GM12878 (cell line): ENCODE results near the gene PSRC1. TPM values are rescaled to one million over a fixed set of nuclear protein-coding genes. Genes with fewer than 3 reads are reported as not detected.
A peak's percentile ranks its signal among the peaks of the same experiment; 100 is the strongest.

Source experiments
- ATAC-seq: fragments of 200-7000 bp; cut with Tn5 transposase; 3 replicates; pipeline ENCODE4 v1.9.1; 2020; ENCODE audit warnings: mild to moderate bottlenecking, moderate library complexity
- BruUV-seq: library from RNA; stranded (reverse); fragments of 400-500 nt; replicated peaks from 2 replicates; lab custom pipeline; 2021; lab: Mats Ljungman, UMichigan
- CTCF ChIA-PET: fragments of 300-600 bp; sonication (Branson Sonifier 250); formaldehyde crosslinking; extraction: SDS; loops from one replicate; lab custom pipeline; 2021; ENCODE audit warnings: inconsistent platforms; lab: Yijun Ruan, JAX
- POLR2A ChIA-PET: fragments of 350-600 bp; formaldehyde crosslinking; extraction: SDS; loops from one replicate; lab custom pipeline; 2021; ENCODE audit warnings: inconsistent platforms; lab: Charles Lee
- RAD21 ChIA-PET: fragments of 300-600 bp; sonication (Branson Sonifier 250); formaldehyde crosslinking; loops from one replicate; lab custom pipeline; 2023; ENCODE audit warnings: antibody characterized with exemption; ENCODE audit not compliant: unreplicated experiment; lab: Charles Lee
- SMC1A ChIA-PET: fragments of 300-600 bp; sonication (Branson Sonifier 250); formaldehyde crosslinking; loops from one replicate; lab custom pipeline; 2023; ENCODE audit not compliant: unreplicated experiment, uncharacterized antibody; lab: Charles Lee
- DNase-seq: peaks from one replicate; pipeline ENCODE4 v3.0.0-alpha.2; 2011; ENCODE audit warnings: low read depth, low spot score
- FAIRE-seq: peaks from 3 replicates; lab custom pipeline; 2011; peaks lifted over from hg19 to GRCh38; lab: Jason Lieb, UNC
- H2AFZ ChIP-seq: 2 replicates; pipeline ENCODE4 v1.6.0; 2011; ENCODE audit warnings: low read depth, low read length, control low read depth; ENCODE audit not compliant: control insufficient read depth
- H3K27ac ChIP-seq: 2 replicates; pipeline ENCODE4 v1.5.1; 2011; ENCODE audit warnings: control low read depth; ENCODE audit not compliant: control insufficient read depth, insufficient read depth
- H3K27me3 ChIP-seq, 2 experiments: replicated peaks in 1 of 2; 2 replicates each; pipeline versions ENCODE4 v1.6.0 to v1.6.1; 2011; ENCODE audit warnings: low read length in 1 of 2; ENCODE audit not compliant: control insufficient read depth in 2 of 2, insufficient read depth in 2 of 2
- H3K36me3 ChIP-seq, 2 experiments: 2 replicates each; pipeline ENCODE4 v1.5.1; 2011; ENCODE audit warnings: low read length in 1 of 2; ENCODE audit not compliant: control insufficient read depth in 2 of 2, insufficient read depth in 2 of 2
- H3K4me1 ChIP-seq: 2 replicates; pipeline ENCODE4 v1.6.1; 2011; ENCODE audit warnings: mild to moderate bottlenecking, low read length, moderate library complexity, mixed read lengths; ENCODE audit not compliant: control insufficient read depth, insufficient read depth
- H3K4me2 ChIP-seq: 2 replicates; pipeline ENCODE4 v1.6.0; 2011; ENCODE audit warnings: control low read depth; ENCODE audit not compliant: control insufficient read depth, insufficient read depth
- H3K4me3 ChIP-seq: fragments of 200-600 bp; sonication (generic); 2 replicates; pipeline ENCODE4 v1.5.1; 2016
- H3K79me2 ChIP-seq: 2 replicates; pipeline ENCODE4 v1.6.0; 2011; ENCODE audit warnings: low read length; ENCODE audit not compliant: control insufficient read depth, insufficient read depth
- H3K9ac ChIP-seq: 2 replicates; pipeline ENCODE4 v1.8.0; 2011; ENCODE audit warnings: low read length, control low read depth, mixed read lengths; ENCODE audit not compliant: control insufficient read depth, insufficient read depth
- H3K9me3 ChIP-seq: replicated peaks from 3 replicates; pipeline ENCODE4 v1.5.1; 2011; ENCODE audit warnings: mild to moderate bottlenecking, low read length; ENCODE audit not compliant: control insufficient read depth, insufficient read depth
- H4K20me1 ChIP-seq: 2 replicates; pipeline ENCODE4 v1.6.0; 2011; ENCODE audit not compliant: control insufficient read depth, insufficient read depth
- BHLHE40 ChIP-seq, 2 experiments: fragments of 450-650 bp in 1 of 2; IDR thresholded peaks; 2 replicates each; pipeline ENCODE4 v1.6.1; 2011 to 2017; ENCODE audit warnings: low read depth in 2 of 2, borderline replicate concordance in 1 of 2, improper control_type of control experiment in 1 of 2, low read length in 1 of 2, mild to moderate bottlenecking in 1 of 2
- BMI1 ChIP-seq: fragments of 450-650 bp; IDR thresholded peaks from 2 replicates; pipeline ENCODE4 v1.6.1; 2016; ENCODE audit warnings: mild to moderate bottlenecking, moderate library complexity, borderline replicate concordance
- CBX3 ChIP-seq: fragments of 200-600 bp; sonication (generic); IDR thresholded peaks from 2 replicates; pipeline ENCODE4 v1.6.1; 2016; ENCODE audit warnings: low read depth, borderline replicate concordance
- CBX5 ChIP-seq: sonication (generic); IDR thresholded peaks from 2 replicates; pipeline ENCODE4 v1.6.1; 2016; ENCODE audit warnings: low read depth, moderate library complexity, mild to moderate bottlenecking, inconsistent platforms
- CREM ChIP-seq: IDR thresholded peaks from 2 replicates; pipeline ENCODE4 v1.6.1; 2014; ENCODE audit warnings: antibody characterized with exemption, low read depth
- FOXM1 ChIP-seq: IDR thresholded peaks from 2 replicates; pipeline ENCODE4 v1.6.1; 2012; ENCODE audit warnings: low read depth, mild to moderate bottlenecking, inconsistent platforms, low read length, moderate library complexity
- GABPA ChIP-seq: IDR thresholded peaks from 2 replicates; pipeline ENCODE4 v1.6.1; 2014; ENCODE audit warnings: antibody characterized with exemption, low read depth, mild to moderate bottlenecking, inconsistent platforms
- IRF4 ChIP-seq: IDR thresholded peaks from 2 replicates; pipeline ENCODE4 v1.6.1; 2011; ENCODE audit warnings: low read depth, low read length
- MTA2 ChIP-seq: fragments of 450-650 bp; IDR thresholded peaks from 2 replicates; pipeline ENCODE4 v1.6.1; 2016; ENCODE audit warnings: low read depth, mild to moderate bottlenecking, moderate library complexity
- PAX5 ChIP-seq: IDR thresholded peaks from 2 replicates; pipeline ENCODE4 v1.6.1; 2011; ENCODE audit warnings: low read depth, low read length, borderline replicate concordance
- PML ChIP-seq: IDR thresholded peaks from 2 replicates; pipeline ENCODE4 v1.6.1; 2012; ENCODE audit warnings: low read length, inconsistent platforms
- POLR2A ChIP-seq: IDR thresholded peaks from 2 replicates; pipeline ENCODE4 v1.6.1; 2011; ENCODE audit warnings: low read depth, mild to moderate bottlenecking, low read length
- POLR2AphosphoS5 ChIP-seq: IDR thresholded peaks from 2 replicates; pipeline ENCODE4 v1.6.1; 2011; ENCODE audit warnings: mild to moderate bottlenecking, low read length, inconsistent platforms
- RAD21 ChIP-seq: IDR thresholded peaks from 2 replicates; pipeline ENCODE4 v1.6.1; 2011; ENCODE audit warnings: mild to moderate bottlenecking, low read depth, low read length, moderate library complexity; ENCODE audit not compliant: insufficient read depth
- SMARCA5 ChIP-seq: fragments of 450-650 bp; IDR thresholded peaks from 2 replicates; pipeline ENCODE4 v1.6.1; 2017; ENCODE audit warnings: mild to moderate bottlenecking
- WRNIP1 ChIP-seq: IDR thresholded peaks from 2 replicates; pipeline ENCODE4 v1.6.1; 2011; ENCODE audit warnings: low read depth, low read length, improper control_type of control experiment, borderline replicate concordance
- ZBTB33 ChIP-seq: fragments of 450-650 bp; IDR thresholded peaks from 2 replicates; pipeline ENCODE4 v1.6.1; 2017; ENCODE audit warnings: mild to moderate bottlenecking
- in situ Hi-C: fragments of 300-500 bp; cut with MboI; formaldehyde crosslinking; loops from 9 replicates; pipeline ENCODE4 v1.14.3; 2018; ENCODE audit warnings: mixed read lengths
- intact Hi-C: fragments of 100-400 bp; cut with micrococcal nuclease; formaldehyde crosslinking; loops from one replicate; pipeline ENCODE4 v1.14.2; 2022; ENCODE audit not compliant: unreplicated experiment
- polyA plus RNA-seq, 11 experiments: library from polyadenylated mRNA; depleted of rRNA in 4 of 11; unstranded in 6 of 11; stranded (reverse) in 5 of 11; fragments of >200 nt; fragmentation: Nextera tagmentation in 4 of 11; fragmentation: Illumina TruSeq in 1 of 11; extraction: Ambion mirVana in 4 of 11; extraction: Trizol in 1 of 11; gene quantifications; 1 replicate in 1 of 11; 2 replicates in 10 of 11; pipeline versions ENCODE4 v1.2.1 to v1.2.3, GENCODE V29; 2011 to 2016; ENCODE audit warnings: inconsistent platforms in 2 of 11, missing spikeins in 2 of 11, low read depth in 1 of 11
- total RNA-seq, 4 experiments: library from RNA; depleted of rRNA in 3 of 4; stranded (reverse); fragments of >200 nt in 3 of 4; fragmentation: Illumina TruSeq in 1 of 4; extraction: Trizol in 1 of 4; gene quantifications; 2 replicates each; pipeline versions ENCODE4 v1.2.1 to v1.2.3, GENCODE V29; 2013 to 2021
- TF ChIP-seq, protein P1 (sequence below): fragments of 450-650 bp; IDR thresholded peaks from 2 replicates; pipeline ENCODE4 v1.6.1; 2017; ENCODE audit warnings: borderline replicate concordance

Gene PSRC1
- total and polyA plus RNA-seq, 10 of the 15 experiments (the other 5 are each of a cell fraction or from before 2014, with no cell fraction given) = 1.2 to 11.8 (median 4.9) TPM

DNA sequence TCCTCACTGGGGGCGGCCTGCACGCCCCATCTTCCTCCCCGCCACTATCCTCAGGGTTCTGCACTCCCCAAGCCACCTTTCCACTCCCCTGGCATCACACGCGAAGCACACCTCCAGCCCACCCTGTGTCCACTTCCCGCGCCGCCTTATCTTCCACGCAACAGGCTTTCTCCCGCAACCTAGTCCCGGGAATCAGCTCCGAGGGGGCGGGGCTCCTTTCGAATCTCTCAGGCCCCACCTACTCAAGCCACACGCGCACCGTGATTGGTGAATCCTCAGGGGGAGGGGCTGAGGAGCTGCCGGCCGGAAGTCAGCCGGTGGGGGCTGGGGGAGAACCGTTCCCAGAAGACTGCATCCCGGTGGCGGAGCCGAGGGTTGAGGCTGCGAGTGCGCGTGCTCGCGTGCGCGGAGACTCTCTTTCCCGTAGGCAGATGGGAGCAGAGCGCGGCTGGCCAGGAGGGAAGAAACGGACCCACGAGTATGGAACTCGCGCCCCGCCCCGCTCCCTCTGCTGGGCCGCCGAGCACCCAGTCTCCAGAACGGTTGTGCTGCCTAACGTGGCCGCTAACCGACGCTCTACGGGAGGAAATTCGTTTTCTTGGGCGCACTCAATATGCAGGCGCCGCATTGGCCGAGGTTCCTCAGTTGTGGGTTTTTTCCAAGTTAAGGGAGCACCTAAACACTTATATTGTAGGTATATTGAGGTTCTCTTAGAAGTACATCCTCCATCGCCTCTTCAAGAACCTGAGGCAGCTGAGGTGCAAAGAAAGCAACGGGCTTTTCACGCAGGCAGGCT is at the start of gene PSRC1 (continued):
- no peak for TF ChIP-seq ZBTB33
- TF ChIP-seq, protein P1, sequence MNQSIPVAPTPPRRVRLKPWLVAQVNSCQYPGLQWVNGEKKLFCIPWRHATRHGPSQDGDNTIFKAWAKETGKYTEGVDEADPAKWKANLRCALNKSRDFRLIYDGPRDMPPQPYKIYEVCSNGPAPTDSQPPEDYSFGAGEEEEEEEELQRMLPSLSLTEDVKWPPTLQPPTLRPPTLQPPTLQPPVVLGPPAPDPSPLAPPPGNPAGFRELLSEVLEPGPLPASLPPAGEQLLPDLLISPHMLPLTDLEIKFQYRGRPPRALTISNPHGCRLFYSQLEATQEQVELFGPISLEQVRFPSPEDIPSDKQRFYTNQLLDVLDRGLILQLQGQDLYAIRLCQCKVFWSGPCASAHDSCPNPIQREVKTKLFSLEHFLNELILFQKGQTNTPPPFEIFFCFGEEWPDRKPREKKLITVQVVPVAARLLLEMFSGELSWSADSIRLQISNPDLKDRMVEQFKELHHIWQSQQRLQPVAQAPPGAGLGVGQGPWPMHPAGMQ = no peak
- TF ChIP-seq SMARCA5 = no peak
- TF ChIP-seq PAX5 = no peak
- no peak for TF ChIP-seq CBX3
- TF ChIP-seq GABPA = no peak
- TF ChIP-seq POLR2A = peak; percentile 87
- no peak for TF ChIP-seq CBX5
- TF ChIP-seq BMI1 = no peak
- TF ChIP-seq POLR2AphosphoS5 = peak; percentile 62

- H3K36me3 ChIP-seq = no peaks in the 10 kb centered on the region
- no peak overlapping the region for H3K27ac ChIP-seq
- no peaks in the 10 kb centered on the region for H3K4me1 ChIP-seq
- intact Hi-C loops (no loop called here), in situ Hi-C loops (no loop called here)
- DNase-seq (no peak), ATAC-seq (no peak), FAIRE-seq (no peak)
- H4K20me1 ChIP-seq = no peaks in the 10 kb centered on the region
- ChIA-PET RAD21 (no interaction called here), SMC1A (no interaction called here), POLR2A (no interaction called here), CTCF (interaction anchor here (0.9 kb wide), 1 partner anchor 15 kb away, joined by 3 read pairs; no protein-coding TSS in a partner anchor)
- no peaks in the 10 kb centered on the region for H3K27me3 ChIP-seq
- no peaks in the 10 kb centered on the region for H3K79me2 ChIP-seq
- H2AFZ ChIP-seq = no peak overlapping the region
- H3K4me2 ChIP-seq = no peak overlapping the region
- H3K9ac ChIP-seq = no peak overlapping the region
- no peak overlapping the region for H3K4me3 ChIP-seq
- TF ChIP-seq WRNIP1 (no peak), RAD21 (no peak), FOXM1 (no peak), PML (no peak), CBX5 (no peak), CREM (no peak), MTA2 (no peak), BHLHE40 (IDR thresholded peaks at IDR 0.05; ENCODE audit: borderline replicate concordance in 1 of 2, low read depth in 2 of 2, low read length in 1 of 2) (no peak), IRF4 (no peak)
- no peaks in the 10 kb centered on the region; the same call in 2 of the 3 replicates for H3K9me3 ChIP-seq
- no TSS peak for BruUV-seq
These were observed 48.2 kb upstream of the PSRC1 start for GRCh38 chr1:109331113-109331512.
